HEK293T (cell line): ENCODE data around the gene ATP11A.

ENCODE experiments used
- BHLHE40 ChIP-seq: fragments of 450-650 bp; IDR thresholded peaks from 2 replicates; pipeline ENCODE4 v1.6.1; 2016; ENCODE audit warnings: mild to moderate bottlenecking, moderate library complexity, borderline replicate concordance
- PKNOX1 ChIP-seq: fragments of 450-650 bp; IDR thresholded peaks from 2 replicates; pipeline ENCODE4 v1.6.1; 2016

GRCh38 chr13:112716461-112716820 lies 26.6 kb downstream of the ATP11A start:
- TF ChIP-seq BHLHE40 (no peak), PKNOX1 (no peak)
